Measurements from ENCODE around the gene MTHFD2L.
"Not testable (repeated sequence)": the region's sequence is repeated elsewhere in the genome, so short reads cannot be mapped to it uniquely, and the experiment has no call there.

Gene MTHFD2L

GRCh38 chr4:74157561-74158465, at the start of gene MTHFD2L:
Gene MTHFD2L (plus strand): TSS chr4:74158118. CDS start chr4:74158139, 21 bp downstream.
- peak; percentile 77 for DNase-seq (ENCODE audit: low read depth)

GRCh38 chr4:74108457-74109115, 49.3 kb upstream of the MTHFD2L start:
- no peak for DNase-seq (ENCODE audit: low read depth)

- DNase-seq (ENCODE audit: low read depth), result no peak
Measured at GRCh38 chr4:74109116-74109869, 48.6 kb upstream of the MTHFD2L start.

GRCh38 chr4:74109870-74110605, 47.9 kb upstream of the MTHFD2L start:
- DNase-seq (ENCODE audit: low read depth), result no peak

GRCh38 chr4:74110670-74111069, 47.2 kb upstream of the MTHFD2L start:
- DNase-seq (ENCODE audit: low read depth), result no peak

GRCh38 chr4:74111306-74111975, 46.5 kb upstream of the MTHFD2L start:
- DNase-seq (ENCODE audit: low read depth), result no peak

GRCh38 chr4:74111990-74112389, 45.9 kb upstream of the MTHFD2L start:
- DNase-seq (ENCODE audit: low read depth), result no peak

GRCh38 chr4:74112399-74113105, 45.4 kb upstream of the MTHFD2L start:
- no peak for DNase-seq (ENCODE audit: low read depth)

- no peak for DNase-seq (ENCODE audit: low read depth)
Measured at GRCh38 chr4:74114234-74114633, 43.7 kb upstream of the MTHFD2L start.

GRCh38 chr4:74117024-74117534, 40.8 kb upstream of the MTHFD2L start:
- DNase-seq (ENCODE audit: low read depth), result no peak

- DNase-seq (ENCODE audit: low read depth), result no peak
Measured at GRCh38 chr4:74118600-74119338, 39.1 kb upstream of the MTHFD2L start.

GRCh38 chr4:74120086-74120485, 37.8 kb upstream of the MTHFD2L start:
- no peak for DNase-seq (ENCODE audit: low read depth)

GRCh38 chr4:74121643-74122579, 36.0 kb upstream of the MTHFD2L start:
- no peak for DNase-seq (ENCODE audit: low read depth)

GRCh38 chr4:74123065-74123728, 34.7 kb upstream of the MTHFD2L start:
- DNase-seq (ENCODE audit: low read depth), result no peak

- no peak for DNase-seq (ENCODE audit: low read depth)
Measured at GRCh38 chr4:74125029-74125428, 32.9 kb upstream of the MTHFD2L start.

GRCh38 chr4:74127745-74128144, 30.2 kb upstream of the MTHFD2L start:
- no peak for DNase-seq (ENCODE audit: low read depth)

- not testable (repeated sequence) for DNase-seq (ENCODE audit: low read depth)
Measured at GRCh38 chr4:74130843-74131242, 27.1 kb upstream of the MTHFD2L start.

GRCh38 chr4:74132188-74132587, 25.7 kb upstream of the MTHFD2L start:
- not testable (repeated sequence) for DNase-seq (ENCODE audit: low read depth)
